Peyer's patch (tissue), 4 donors: ENCODE data around the gene IPCEF1. TPM values are rescaled to one million over a fixed set of nuclear protein-coding genes. Genes with fewer than 3 reads are reported as not detected.

ENCODE experiments used
- DNase-seq, 3 donors: peaks; one replicate each; pipeline ENCODE4 v3.0.0-alpha.2; 2017 to 2019
- H3K27ac ChIP-seq, 4 donors: fragments of 200-600 bp; sonication (generic); one replicate each; pipeline ENCODE4 v1.5.1; 2016 to 2019
- H3K27me3 ChIP-seq, 2 donors: fragments of 200-600 bp; sonication (generic); one replicate each; pipeline ENCODE4 v1.5.1; 2019
- H3K36me3 ChIP-seq, 3 donors: fragments of 200-600 bp; sonication (generic); one replicate each; pipeline ENCODE4 v1.5.1; 2016 to 2019
- H3K4me1 ChIP-seq, 4 donors: fragments of 200-600 bp; sonication (generic); one replicate each; pipeline ENCODE4 v1.5.1; 2016 to 2019
- H3K4me3 ChIP-seq, 4 donors: fragments of 200-600 bp; sonication (generic); 1 replicate in 3 of 4; 2 replicates in 1 of 4; pipeline ENCODE4 v1.5.1; 2016 to 2019; ENCODE audit warnings: mild to moderate bottlenecking in 1 of 4
- H3K9me3 ChIP-seq, 4 donors: fragments of 200-600 bp; sonication (generic); one replicate each; pipeline ENCODE4 v1.5.1; 2016 to 2019; ENCODE audit warnings: mild to moderate bottlenecking in 1 of 4
- CTCF ChIP-seq, 6 experiments: fragments of 450-650 bp in 4 of 6; fragments of 200-600 bp in 2 of 6; sonication (generic) in 1 of 6; IDR thresholded peaks; one replicate each; pipeline ENCODE4 v1.5.1; 2017 to 2019; ENCODE audit warnings: antibody characterized with exemption in 6 of 6, mild to moderate bottlenecking in 3 of 6, moderate library complexity in 1 of 6
- POLR2A ChIP-seq, 2 donors: fragments of 450-650 bp; IDR thresholded peaks; one replicate each; pipeline ENCODE4 v1.5.1; 2017; ENCODE audit warnings: antibody characterized with exemption in 2 of 2, mild to moderate bottlenecking in 2 of 2, moderate library complexity in 2 of 2
- total RNA-seq, 4 donors: library from RNA; depleted of rRNA; stranded (reverse); fragments of >200 nt; gene quantifications; one replicate each; pipeline ENCODE4 v1.1.0, GENCODE V29; 2016

The IPCEF1 gene
- total RNA-seq, 4 donors from 2014 or later: 2.1 to 19.8 (median 9.4) TPM

- Histone ChIP-seq H3K9me3 (no peaks in the 10 kb centered on the region), H3K4me3 (no peak overlapping the region), H3K27me3 (no peaks in the 10 kb centered on the region), H3K4me1 (no peaks in the 10 kb centered on the region), H3K27ac (no peak overlapping the region), H3K36me3 (peaks cover 0 to 12% (median 0%) of the 10 kb centered on the region in 3 donors)
- TF ChIP-seq POLR2A (IDR thresholded peaks at IDR 0.05): no peak
- TF ChIP-seq CTCF (IDR thresholded peaks at IDR 0.05): no peak
- DNase-seq: no peak
Observed at GRCh38 chr6:154399097-154399496, 42.5 kb upstream of the IPCEF1 start.

DNA sequence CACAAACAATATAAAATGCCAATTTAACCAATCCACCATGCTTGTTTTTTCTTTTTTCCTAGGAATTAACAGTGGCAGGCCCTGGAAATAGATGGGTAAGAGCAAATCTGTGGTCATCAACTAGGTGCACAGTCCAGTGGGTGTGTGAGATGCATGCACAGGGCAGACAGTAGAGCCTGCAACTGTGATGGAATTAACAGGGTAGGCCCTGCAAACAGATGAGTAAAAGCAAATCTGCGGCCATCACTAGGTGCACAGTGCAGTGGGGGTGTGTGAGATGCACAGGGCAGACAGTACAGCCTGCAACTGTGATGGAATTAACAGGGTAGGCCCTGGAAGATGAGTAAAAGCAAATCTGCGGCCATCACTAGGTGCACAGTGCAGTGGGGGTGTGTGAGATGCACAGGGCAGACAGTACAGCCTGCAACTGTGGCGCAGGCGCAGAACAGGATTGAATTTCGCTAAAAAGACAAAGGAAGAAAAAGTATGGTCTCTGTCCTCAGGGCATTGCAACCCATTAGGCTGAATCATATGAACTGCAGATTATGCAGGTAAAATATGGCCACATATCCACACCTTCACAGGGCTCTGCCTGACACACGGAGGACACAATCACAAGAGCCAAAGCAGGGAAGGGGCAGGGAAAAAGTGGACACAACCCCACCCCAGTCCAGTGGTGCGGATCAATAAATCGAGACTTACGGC, 41.0 kb upstream of the IPCEF1 start:
- DNase-seq: no peak

GRCh38 chr6:154395878-154396277, 39.3 kb upstream of the IPCEF1 start:
- no peaks in the 10 kb centered on the region for H3K9me3 ChIP-seq
- no peak for TF ChIP-seq CTCF (IDR thresholded peaks at IDR 0.05)
- no peak for TF ChIP-seq POLR2A (IDR thresholded peaks at IDR 0.05)
- no peak overlapping the region for H3K27ac ChIP-seq
- H3K36me3 ChIP-seq: peaks cover 0 to 1% (median 0%) of the 10 kb centered on the region in 3 donors
- no peaks in the 10 kb centered on the region for H3K4me1 ChIP-seq
- no peak for DNase-seq
- no peak overlapping the region for H3K4me3 ChIP-seq
- H3K27me3 ChIP-seq: no peaks in the 10 kb centered on the region

More for the DNA sequence above, 41.0 kb upstream of the IPCEF1 start:
- Histone ChIP-seq H3K9me3 (no peaks in the 10 kb centered on the region), H3K4me1 (no peaks in the 10 kb centered on the region), H3K27me3 (no peaks in the 10 kb centered on the region), H3K36me3 (peaks cover 0 to 12% (median 0%) of the 10 kb centered on the region in 3 donors), H3K4me3 (no peak overlapping the region), H3K27ac (no peak overlapping the region)
- no peak for TF ChIP-seq CTCF (IDR thresholded peaks at IDR 0.05)
- no peak for TF ChIP-seq POLR2A (IDR thresholded peaks at IDR 0.05)

DNA sequence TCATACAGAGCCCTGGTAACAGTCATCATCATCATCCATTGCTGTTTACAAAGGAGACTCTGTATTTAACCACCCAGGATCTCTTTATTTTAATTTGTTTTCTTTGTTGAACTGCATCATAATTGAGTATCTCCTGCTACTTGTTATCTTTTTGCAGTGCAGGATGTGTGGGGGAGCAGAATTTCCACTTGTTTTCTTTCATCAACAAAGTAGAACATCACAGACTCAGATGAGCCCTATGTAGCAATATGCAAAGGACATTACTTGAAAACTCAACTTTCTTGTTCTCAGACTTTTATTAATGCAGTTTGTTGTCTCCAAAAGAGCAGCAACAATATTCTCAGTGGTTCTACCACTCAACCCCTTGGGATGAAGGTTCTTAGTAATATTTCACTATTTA, 38.7 kb upstream of the IPCEF1 start:
- no peaks in the 10 kb centered on the region for H3K36me3 ChIP-seq

DNA sequence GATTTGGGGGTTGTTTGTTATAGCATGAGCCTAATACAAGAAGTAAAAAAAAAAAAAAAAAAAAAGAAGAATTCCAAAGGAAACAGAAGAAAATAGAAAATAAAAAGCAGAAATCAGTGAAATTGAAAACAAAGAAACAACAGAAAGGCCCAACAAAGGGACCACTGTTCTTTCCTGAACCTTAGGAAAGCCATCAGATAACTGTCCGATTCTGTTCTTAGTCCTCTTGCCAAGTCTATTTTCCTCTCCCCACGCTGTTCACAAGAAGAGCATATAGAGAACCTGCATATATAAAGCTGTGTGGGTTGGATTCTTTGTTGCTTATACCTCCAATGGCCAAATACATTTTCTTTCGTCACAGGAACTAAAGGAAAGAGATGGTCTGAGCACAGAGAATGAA, 38.0 kb upstream of the IPCEF1 start:
- Histone ChIP-seq H3K27me3 (no peaks in the 10 kb centered on the region), H3K4me3 (no peak overlapping the region), H3K9me3 (no peaks in the 10 kb centered on the region), H3K4me1 (no peaks in the 10 kb centered on the region), H3K27ac (no peak overlapping the region), H3K36me3 (no peaks in the 10 kb centered on the region)
- DNase-seq: no peak
- TF ChIP-seq CTCF (IDR thresholded peaks at IDR 0.05) (no peak), POLR2A (IDR thresholded peaks at IDR 0.05) (no peak)

More for the DNA sequence above, 38.7 kb upstream of the IPCEF1 start:
- TF ChIP-seq POLR2A (IDR thresholded peaks at IDR 0.05) (no peak), CTCF (IDR thresholded peaks at IDR 0.05) (no peak)
- no peaks in the 10 kb centered on the region for H3K27me3 ChIP-seq
- H3K9me3 ChIP-seq: no peaks in the 10 kb centered on the region
- H3K4me1 ChIP-seq: no peaks in the 10 kb centered on the region
- no peak for DNase-seq
- H3K27ac ChIP-seq: no peak overlapping the region
- no peak overlapping the region for H3K4me3 ChIP-seq
